Stomach (tissue), 4 donors: Measurements from ENCODE around the gene CAPN12.

Experiments used
- EP300 ChIP-seq: sonication (generic); formaldehyde crosslinking; IDR thresholded peaks from one replicate; pipeline ENCODE4 v1.6.1; 2017; ENCODE audit warnings: antibody characterized with exemption
- POLR2A ChIP-seq, 4 donors: fragments of 450-650 bp; IDR thresholded peaks; one replicate each; pipeline ENCODE4 v1.6.1; 2016; ENCODE audit warnings: antibody characterized with exemption in 4 of 4, control low read depth in 2 of 4, mild to moderate bottlenecking in 1 of 4, moderate library complexity in 1 of 4
- POLR2AphosphoS5 ChIP-seq, 3 donors: sonication (generic); formaldehyde crosslinking; IDR thresholded peaks; one replicate each; pipeline ENCODE4 v1.6.1; 2016; ENCODE audit warnings: antibody characterized with exemption in 3 of 3
- TF ChIP-seq, protein P1 (sequence below), 7 experiments: fragments of 450-650 bp in 4 of 7; fragments of 200-600 bp in 3 of 7; sonication (generic) in 3 of 7; IDR thresholded peaks; one replicate each; pipeline ENCODE4 v1.5.1; 2016 to 2019; ENCODE audit warnings: antibody characterized with exemption in 7 of 7, control low read depth in 2 of 7, mild to moderate bottlenecking in 1 of 7

DNA sequence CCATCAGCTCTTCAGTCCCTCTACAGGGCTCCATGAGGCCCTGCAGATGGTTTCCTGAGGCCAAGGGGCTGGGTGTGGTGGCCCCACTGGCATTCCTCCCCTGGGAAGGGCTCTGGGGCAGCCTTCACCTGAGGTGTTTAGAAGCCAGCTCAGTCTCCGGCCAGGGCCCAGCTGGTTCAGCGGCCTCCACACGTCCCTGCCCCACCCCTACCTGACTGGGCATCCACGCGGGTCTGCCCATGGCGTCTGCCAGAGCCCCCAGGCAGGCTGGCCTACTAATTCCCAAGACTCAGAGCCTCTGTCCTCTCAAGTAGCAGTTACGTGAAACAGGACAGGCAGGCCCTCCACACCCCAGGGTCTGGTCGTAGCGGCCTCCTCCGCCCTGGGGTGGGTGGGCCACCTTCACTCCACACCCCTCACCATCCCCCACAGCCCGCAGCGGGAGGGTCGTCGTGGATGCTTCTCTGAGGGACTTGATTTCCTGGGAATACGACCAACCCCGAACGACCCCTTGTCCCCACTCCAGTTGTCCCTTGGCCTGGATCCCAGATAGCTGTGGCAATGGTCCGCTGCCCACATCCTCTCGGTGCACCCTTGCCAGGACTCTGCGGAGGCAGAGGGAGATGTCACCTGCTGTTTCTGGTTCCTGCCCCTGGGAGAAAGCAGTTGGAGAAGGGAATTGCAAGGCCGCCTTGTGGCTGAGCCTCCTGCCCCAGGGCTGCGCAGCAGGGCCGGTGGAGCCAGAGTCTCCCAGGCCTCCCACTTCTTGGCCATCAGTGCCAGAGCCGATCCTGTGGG is 24.3 kb downstream of the CAPN12 start:
- TF ChIP-seq EP300 (no peak), POLR2A (IDR thresholded peaks at IDR 0.05) (no peak), POLR2AphosphoS5 (IDR thresholded peaks at IDR 0.05) (no peak)
- TF ChIP-seq, protein P1, sequence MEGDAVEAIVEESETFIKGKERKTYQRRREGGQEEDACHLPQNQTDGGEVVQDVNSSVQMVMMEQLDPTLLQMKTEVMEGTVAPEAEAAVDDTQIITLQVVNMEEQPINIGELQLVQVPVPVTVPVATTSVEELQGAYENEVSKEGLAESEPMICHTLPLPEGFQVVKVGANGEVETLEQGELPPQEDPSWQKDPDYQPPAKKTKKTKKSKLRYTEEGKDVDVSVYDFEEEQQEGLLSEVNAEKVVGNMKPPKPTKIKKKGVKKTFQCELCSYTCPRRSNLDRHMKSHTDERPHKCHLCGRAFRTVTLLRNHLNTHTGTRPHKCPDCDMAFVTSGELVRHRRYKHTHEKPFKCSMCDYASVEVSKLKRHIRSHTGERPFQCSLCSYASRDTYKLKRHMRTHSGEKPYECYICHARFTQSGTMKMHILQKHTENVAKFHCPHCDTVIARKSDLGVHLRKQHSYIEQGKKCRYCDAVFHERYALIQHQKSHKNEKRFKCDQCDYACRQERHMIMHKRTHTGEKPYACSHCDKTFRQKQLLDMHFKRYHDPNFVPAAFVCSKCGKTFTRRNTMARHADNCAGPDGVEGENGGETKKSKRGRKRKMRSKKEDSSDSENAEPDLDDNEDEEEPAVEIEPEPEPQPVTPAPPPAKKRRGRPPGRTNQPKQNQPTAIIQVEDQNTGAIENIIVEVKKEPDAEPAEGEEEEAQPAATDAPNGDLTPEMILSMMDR (IDR thresholded peaks at IDR 0.05): no peak
